SHP77 (cell line): ENCODE results near the gene RBMX2.
"Not testable (repeated sequence)": the region's sequence is repeated elsewhere in the genome, so short reads cannot be mapped to it uniquely, and the experiment has no call there.

Experiments used
- DNase-seq, 2 experiments: peaks; one replicate each; lab custom pipeline; 2025; lab: John Stamatoyannopoulos, UW

Gene RBMX2

GRCh38 chrX:130401415-130402207 lies at the start of gene RBMX2:
Gene RBMX2, plus strand, starts transcription at chrX:130401987. Its CDS starts 46 bp downstream, at chrX:130402033.
- DNase-seq = peak; percentile 30 to 61

DNA sequence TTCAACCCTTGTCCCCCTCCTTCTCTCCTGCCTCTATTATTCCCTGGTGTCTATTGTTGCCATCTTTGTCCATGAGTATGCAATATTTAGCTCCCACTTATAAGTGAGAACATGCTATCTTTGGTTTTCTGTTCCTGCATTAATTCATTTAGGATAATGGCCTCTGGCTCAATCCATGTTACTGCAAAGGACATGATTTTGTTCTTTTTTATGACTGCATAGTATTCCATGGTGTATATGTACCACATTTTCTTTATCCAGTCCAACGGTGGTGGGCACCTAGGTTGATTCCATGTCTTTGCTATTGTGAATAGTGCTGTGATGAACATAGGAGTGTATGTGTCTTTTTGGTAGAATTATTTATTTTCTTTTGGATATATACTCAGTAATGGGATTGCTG lies 49.7 kb upstream of the RBMX2 start:
- DNase-seq = not testable (repeated sequence)

DNA sequence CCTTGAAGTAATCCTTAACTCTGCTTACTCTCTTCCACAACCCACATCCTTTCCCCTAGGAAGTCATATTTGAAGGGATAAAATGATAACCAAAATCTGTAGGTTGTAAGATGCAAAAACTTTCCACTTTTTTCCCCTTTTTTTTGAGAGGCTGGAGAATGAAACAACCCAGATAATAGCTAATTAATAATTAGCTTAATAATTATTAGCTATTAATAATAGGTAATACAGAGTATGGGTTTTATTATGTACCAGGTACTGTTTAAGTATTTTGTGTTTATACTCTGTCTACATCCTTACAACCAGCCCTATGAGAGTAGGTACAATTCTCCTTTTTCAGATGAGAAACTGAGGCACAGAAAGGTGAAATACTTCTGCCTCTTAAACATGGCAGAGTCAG lies 25.7 kb upstream of the RBMX2 start:
- no peak for DNase-seq

DNA sequence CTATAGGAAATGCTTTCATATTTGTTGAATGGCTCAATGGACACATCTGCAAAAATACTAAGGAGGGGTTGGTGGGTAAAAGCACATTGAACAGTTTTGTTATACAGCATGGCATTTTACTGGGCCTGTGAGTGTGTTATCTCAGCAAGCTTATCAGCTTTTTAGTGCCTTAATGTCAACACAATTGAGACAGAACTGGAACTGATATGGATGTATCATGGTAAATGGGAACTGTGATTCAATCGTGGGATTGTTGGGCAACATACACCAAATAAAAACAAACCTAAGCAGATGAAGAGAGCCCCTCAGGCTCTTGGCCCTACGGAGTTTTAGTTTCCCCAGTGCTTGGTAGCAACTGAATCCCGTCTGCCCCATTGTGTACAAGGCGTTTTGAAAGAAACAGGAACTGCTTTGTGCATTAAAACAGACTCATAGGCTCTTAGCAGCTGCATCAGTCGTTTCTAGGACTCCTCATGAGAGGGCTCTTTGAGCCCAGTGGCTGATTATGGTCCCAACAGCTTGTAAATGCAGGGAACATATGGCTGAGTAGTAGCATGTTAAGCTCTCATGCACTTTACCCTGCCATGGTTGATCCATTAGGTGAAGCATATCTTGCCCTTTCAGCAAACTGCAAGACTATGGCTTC lies 23.6 kb upstream of the RBMX2 start:
- no peak for DNase-seq

- no peak for DNase-seq
These were observed 16.3 kb upstream of the RBMX2 start, which contains the start of gene GPR119 for GRCh38 chrX:130385520-130385919. Gene GPR119, minus strand, starts transcription at chrX:130385674. Its CDS starts 227 bp downstream, at chrX:130385447.

DNA sequence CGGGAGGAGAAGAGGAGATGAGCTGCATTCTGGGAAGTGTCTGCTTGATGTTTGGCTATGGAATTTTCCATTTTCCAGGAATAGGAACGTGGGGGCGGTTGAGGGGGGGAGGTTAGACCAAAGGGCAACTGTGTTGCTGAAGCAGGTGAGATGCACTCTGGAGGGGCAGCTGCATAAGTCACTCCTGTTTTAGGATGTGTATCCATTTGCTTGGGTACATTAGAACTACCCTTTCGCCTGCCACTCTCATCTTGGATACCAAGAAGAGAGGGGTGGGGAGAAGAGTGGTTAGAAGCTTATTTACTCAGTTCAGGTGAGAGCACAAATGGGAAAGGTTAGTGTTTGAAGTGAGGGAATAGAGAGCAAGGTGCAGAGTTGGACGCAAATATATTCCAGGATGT lies 15.4 kb upstream of the RBMX2 start:
- no peak for DNase-seq

DNA sequence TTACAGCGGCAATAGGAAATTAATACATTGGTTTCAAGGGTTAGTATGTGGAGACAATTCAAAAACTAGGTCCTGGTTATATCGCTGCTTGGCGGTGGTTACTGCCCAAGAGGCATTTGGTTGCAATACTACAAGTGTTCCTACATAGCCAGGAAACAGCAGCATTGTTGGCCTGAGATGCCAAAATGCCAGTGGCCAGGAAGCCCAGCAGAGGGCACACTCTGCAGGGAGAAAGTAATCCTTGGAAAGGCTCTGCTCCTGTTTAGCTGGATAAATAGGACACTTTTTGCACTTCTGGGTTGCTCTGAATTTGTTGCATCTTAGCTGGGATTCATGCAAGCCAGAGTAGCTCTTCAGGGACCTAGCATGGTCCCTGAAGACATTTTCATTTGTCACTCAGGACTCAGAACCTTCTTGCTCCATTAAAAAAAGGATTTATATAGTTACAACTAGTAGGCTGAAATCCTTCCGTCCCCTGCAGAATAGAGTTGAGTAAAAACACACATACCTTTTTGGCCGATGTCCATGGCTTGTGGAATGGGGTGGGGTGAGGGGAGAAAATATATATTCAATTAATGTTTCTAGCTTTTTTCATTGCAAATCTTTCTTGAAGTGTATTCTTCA lies 8.2 kb upstream of the RBMX2 start:
- DNase-seq = peak in 1 of 2 experiments; percentile 33

- no peak for DNase-seq
These were observed 6.4 kb upstream of the RBMX2 start for GRCh38 chrX:130395341-130395740.

GRCh38 chrX:130402208-130402684 lies 459 bp downstream of the RBMX2 start:
- DNase-seq = no peak

GRCh38 chrX:130413415-130413814 lies 11.6 kb downstream of the RBMX2 start:
- no peak for DNase-seq

DNA sequence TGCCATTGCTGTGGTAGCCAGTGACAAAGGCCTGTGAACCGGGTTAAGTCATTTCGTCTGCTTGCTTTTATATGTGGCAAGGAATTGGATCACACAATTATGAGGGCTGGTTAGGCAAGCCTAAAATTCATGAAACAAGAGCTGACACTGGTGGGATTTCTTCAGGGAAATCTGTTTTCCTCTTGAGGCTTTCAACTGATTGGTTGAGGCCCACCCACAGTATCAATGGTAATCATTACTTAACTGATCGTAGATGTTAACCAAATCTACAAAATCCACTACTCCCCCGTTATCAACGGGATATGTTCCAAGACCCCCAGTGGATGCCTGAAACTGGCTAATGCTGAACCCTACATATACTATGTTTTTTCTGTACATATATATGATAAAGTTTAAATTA lies 13.0 kb downstream of the RBMX2 start:
- DNase-seq = no peak

DNA sequence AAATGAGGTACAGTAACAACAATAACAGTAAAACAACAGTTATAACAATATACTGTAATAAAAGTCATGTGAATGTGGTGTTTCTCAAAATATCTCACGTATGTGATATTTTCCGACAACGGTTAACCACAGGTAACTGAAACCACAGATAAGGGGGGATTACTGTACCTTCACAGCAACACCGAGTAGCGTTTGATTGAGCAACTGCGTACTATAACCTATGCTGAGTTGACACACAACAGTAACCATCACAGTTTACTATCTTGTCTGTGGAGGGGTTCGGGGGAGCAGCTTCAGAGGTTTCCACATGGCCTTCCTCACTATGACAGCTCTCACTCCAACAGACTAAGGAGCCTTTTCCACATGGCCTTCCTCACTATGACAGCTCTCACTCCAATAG lies 13.4 kb downstream of the RBMX2 start:
- no peak for DNase-seq

GRCh38 chrX:130416785-130417184 lies 15.0 kb downstream of the RBMX2 start:
- DNase-seq = no peak

DNA sequence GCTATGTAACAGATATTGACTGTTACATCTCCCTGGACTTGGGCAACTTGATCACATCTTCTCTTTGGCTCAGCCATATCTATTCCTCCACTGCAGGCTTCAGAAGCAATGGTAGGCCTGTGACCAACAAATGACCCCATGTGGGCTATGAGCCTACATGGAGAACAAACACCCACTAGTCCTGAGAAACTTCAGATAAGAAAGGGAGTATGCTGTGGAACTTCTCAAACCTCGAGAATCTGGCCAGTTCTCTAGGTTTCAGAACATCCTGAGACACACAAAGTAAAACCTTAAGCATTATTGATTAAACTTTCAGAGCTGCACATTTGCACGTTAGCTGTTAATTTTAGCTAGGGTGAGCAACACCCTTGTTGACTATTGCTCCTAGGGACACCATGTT lies 16.3 kb downstream of the RBMX2 start:
- no peak for DNase-seq

GRCh38 chrX:130418740-130419139 lies 17.0 kb downstream of the RBMX2 start:
- no peak for DNase-seq

GRCh38 chrX:130419263-130419662 lies 17.5 kb downstream of the RBMX2 start:
- no peak for DNase-seq

DNA sequence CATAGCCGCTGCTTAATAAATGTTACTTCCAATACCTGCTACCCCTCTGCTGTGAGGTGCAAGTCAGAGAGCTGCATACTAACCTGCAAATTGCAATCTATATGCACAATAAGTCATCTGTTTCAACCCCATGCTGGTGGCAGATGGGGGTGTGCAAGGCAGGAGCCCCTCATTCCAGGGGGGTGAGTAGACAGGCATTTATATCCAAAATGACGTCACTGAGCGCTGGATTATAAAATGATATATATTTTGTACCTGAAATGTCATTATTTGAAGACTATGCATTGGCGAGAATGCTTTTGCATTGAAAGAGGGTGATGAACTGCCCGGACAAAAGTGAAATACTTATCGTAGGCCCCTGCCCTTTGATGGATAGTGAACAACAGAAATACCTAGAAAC lies 24.7 kb downstream of the RBMX2 start:
- no peak for DNase-seq

- DNase-seq = not testable (repeated sequence)
These were observed 27.4 kb downstream of the RBMX2 start for GRCh38 chrX:130429236-130429635.

GRCh38 chrX:130435937-130436336 lies 34.1 kb downstream of the RBMX2 start:
- no peak for DNase-seq

DNA sequence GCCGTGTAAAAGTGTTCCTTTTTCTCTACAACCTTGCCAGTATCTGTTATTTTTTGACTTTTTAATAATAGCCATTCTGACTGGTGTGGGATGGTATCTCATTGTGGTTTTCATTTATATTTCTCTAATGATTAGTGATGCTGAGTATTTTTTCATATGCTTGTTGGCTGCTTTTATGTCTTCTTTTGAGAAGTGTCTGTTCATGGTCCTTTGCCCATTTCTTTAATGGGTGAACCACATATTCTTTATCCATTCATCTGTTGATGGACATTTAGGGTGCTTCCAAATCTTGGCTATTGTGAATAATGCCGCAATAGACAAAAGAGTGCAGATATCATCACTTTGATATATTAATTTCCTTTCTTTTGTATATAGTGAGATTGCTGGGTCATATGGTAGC lies 36.2 kb downstream of the RBMX2 start:
- DNase-seq = not testable (repeated sequence)

GRCh38 chrX:130443875-130444274 lies 42.1 kb downstream of the RBMX2 start:
- DNase-seq = no peak

DNA sequence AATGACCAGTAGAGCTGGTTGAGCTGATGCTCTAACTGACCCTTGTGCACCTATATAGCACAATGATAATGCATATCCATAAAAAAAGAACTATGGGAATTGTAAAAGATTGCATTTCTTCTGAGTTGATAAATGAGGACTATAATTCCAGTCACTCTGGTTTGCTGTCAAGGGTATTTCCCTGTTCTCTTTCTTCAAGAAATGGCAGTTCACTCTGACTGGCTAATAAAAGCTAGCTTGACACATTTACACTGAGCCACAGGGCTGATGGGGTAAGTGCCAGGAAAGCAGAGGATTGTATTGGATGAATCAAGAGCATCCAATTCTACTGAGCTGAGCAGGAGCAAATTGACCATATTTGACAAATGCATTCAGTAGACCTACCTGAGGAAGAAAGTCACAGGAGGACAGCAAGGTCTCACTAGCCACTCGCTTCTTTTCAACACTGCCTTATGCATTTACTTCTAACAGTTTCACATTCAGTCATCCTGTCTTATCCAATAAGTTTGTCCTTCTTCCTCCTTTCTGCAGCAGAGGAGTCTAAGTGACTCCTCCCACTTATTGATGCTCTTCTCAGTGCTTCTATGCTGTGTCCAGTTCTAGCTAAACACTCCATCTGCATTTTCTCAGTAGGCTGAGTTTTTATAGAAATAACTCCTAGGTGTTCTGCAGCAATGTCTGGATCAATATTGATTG lies 43.0 kb downstream of the RBMX2 start:
- no peak for DNase-seq
